ENCODE data around the gene TUBB. TPM values are rescaled to one million over a fixed set of nuclear protein-coding genes. Genes with fewer than 3 reads are reported as not detected.

The TUBB gene
- total RNA-seq (2021; fragmentation: NEBNext Ultra II Directional; extraction: Animal tissue kit (Norgen Biotek cat#: 25700)) = 1,000 to 10,000 TPM; 1,052 to 1,712 (median 1,589) TPM
- long read RNA-seq, transcript TUBB-206 (4 exons, 2,632 nt) = minor isoform, 10 of 2,741 reads
- long read RNA-seq, transcript TUBB-205 (4 exons, 2,670 nt) = major isoform, 2,533 of 2,741 reads
- long read RNA-seq, partial matches to known transcripts = 191 of 2,741 reads
- long read RNA-seq, other reads (novel, unspliced or antisense) = 6 of 2,741 reads

DNA sequence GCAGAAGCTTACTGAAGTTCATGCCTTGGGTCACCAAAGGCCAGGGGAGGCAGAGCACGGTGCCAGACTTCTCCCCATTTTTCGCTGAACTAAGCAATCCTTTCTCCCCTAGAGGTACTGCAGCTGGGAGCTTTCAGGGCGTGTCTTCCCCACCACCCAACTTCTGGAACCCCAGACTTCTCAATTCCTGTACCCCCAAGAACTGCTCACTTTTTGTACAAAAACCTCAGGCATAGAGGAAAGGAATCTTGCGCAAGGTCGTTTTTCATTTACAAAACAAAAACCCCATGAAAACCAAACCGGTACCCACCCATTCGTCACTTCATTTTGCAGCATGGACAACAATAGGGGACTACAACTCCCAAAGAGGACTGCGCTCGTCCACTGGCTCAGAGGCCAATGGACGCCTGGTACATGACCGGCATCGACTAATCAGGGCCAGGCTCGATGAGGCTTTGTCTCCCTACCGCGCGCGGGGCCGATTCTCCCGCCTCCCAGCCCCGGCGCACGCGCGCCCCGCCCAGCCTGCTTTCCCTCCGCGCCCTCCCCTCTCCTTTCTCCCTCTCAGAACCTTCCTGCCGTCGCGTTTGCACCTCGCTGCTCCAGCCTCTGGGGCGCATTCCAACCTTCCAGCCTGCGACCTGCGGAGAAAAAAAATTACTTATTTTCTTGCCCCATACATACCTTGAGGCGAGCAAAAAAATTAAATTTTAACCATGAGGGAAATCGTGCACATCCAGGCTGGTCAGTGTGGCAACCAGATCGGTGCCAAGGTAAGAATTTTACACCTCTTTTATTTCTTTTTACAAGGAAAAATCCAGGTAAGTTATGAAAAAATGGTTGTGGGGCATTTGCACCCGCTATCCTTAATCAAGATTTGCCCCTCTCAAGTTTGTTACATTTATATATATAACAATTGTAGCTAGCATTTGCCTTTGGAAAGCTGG lies at the start of gene TUBB:
TUBB (plus strand) TSS at position 562 of the 947 bp plus-strand sequence; CDS start at position 717, 155 bp downstream.
- H3K4me3 Mint-ChIP-seq = peak within 1 kb of the TSS; percentile 89
- TF ChIP-seq, protein P1, sequence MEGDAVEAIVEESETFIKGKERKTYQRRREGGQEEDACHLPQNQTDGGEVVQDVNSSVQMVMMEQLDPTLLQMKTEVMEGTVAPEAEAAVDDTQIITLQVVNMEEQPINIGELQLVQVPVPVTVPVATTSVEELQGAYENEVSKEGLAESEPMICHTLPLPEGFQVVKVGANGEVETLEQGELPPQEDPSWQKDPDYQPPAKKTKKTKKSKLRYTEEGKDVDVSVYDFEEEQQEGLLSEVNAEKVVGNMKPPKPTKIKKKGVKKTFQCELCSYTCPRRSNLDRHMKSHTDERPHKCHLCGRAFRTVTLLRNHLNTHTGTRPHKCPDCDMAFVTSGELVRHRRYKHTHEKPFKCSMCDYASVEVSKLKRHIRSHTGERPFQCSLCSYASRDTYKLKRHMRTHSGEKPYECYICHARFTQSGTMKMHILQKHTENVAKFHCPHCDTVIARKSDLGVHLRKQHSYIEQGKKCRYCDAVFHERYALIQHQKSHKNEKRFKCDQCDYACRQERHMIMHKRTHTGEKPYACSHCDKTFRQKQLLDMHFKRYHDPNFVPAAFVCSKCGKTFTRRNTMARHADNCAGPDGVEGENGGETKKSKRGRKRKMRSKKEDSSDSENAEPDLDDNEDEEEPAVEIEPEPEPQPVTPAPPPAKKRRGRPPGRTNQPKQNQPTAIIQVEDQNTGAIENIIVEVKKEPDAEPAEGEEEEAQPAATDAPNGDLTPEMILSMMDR (IDR thresholded peaks at IDR 0.05) = no peak
- H3K27ac Mint-ChIP-seq = peak within 1 kb of the TSS; percentile 91
- H3K4me1 Mint-ChIP-seq (ENCODE audit: low read depth) = peaks cover 64% of the 10 kb centered on the region
- H3K36me3 Mint-ChIP-seq (ENCODE audit: low read depth) = peaks cover 70% of the 10 kb centered on the region
- H3K9me3 Mint-ChIP-seq = no peaks in the 10 kb centered on the region
- peak; percentile 98 for DNase-seq
- peaks cover 20% of the 10 kb centered on the region for H3K27me3 Mint-ChIP-seq (ENCODE audit: insufficient read depth)

DNA sequence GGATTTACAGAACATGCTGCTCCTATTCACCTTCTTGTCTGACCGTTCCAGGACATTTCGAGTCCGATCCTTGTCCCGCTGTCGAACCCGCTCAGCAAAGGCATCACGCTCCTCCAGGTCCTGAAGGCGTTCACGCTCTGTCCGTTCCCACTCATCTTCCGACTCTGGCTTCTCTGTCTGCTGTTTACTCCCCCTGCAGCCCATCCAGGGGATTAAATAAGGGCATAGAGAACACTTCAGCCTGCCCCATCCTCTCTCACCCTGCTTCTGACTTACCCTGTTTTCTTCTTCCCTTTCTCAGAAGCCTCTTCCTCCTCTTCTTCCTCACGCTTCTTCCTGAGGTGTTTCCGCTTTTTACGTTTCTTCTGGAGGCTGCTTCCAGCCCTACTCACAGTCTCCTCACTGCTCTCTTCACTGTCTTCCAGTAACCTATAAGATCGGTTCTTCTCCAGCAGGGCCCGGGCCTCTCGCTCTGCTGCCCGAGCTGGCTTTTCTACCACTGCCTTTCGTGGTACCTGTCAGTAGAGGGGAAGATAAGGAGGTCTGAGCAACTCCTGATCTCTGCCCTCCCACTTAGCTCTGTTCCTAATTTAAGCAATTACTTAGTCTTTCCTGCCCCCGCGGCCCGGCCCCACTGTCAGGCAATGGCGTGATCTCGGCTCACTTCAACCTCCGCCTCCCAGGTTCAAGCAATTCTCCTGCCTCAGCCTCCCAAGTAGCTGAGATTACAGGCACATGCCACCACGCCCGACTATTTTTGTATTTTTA lies 49.2 kb upstream of the TUBB start:
- H3K9me3 Mint-ChIP-seq = no peaks in the 10 kb centered on the region
- DNase-seq = no peak
- H3K36me3 Mint-ChIP-seq (ENCODE audit: low read depth) = peaks cover 25% of the 10 kb centered on the region
- TF ChIP-seq, protein P1 (IDR thresholded peaks at IDR 0.05) = peak; percentile 43; the same call in 1 of the 2 replicates
- H3K27me3 Mint-ChIP-seq (ENCODE audit: insufficient read depth) = peaks cover 2% of the 10 kb centered on the region
- peaks cover 26% of the 10 kb centered on the region for H3K4me1 Mint-ChIP-seq (ENCODE audit: low read depth)
- peak overlapping the region; percentile 55 for H3K27ac Mint-ChIP-seq
- H3K4me3 Mint-ChIP-seq = peak overlapping the region; percentile 95

DNA sequence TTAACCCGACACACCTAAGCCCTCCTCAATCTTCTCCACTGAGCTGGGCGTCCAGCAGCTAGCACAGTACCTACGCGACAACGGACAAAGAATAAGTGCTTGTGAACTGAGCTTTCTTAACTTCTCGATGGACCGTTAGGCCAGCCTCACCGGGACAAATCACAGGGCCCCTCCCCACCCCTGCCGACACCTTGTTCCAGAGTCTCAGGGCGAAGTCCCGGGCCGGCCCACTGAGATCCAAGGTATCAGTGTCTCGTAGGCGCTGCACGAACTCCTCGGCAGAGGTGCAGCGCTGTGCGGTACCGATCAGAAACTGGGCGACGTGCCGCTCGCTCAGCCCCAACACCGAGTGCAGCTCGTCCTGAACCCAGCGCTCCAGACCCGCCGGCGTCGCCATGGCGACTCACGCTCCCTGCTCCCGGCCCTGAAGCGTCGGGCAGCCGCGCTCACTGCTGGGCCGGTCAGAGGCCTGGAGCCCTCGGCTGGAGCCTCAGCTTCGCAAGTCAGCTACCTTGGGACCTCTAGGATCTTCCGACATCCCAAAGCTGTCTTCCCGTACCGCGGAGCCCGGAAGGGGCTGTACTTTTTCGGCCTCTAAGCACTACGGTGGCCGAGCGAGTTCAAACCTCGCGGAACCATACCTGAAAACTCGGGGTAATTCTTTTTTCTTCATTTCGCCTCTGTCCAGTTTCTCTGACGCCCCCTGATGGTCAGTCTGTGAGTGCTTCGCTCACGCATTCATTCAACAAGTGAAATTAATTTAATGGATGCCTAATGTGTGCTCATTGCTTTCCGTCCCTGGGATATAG lies 47.5 kb upstream of the TUBB start, which contains the start of gene DHX16:
DHX16 (minus strand) TSS at position 562 of the 809 bp plus-strand sequence; CDS start at position 397, 165 bp downstream.
- H3K4me3 Mint-ChIP-seq = peak within 1 kb of the TSS; percentile 95
- no peaks in the 10 kb centered on the region for H3K9me3 Mint-ChIP-seq
- peaks cover 4% of the 10 kb centered on the region for H3K27me3 Mint-ChIP-seq (ENCODE audit: insufficient read depth)
- H3K36me3 Mint-ChIP-seq (ENCODE audit: low read depth) = peaks cover 35% of the 10 kb centered on the region
- TF ChIP-seq, protein P1 (IDR thresholded peaks at IDR 0.05) = peak; percentile 92
- peak; percentile 98 for DNase-seq
- peaks cover 35% of the 10 kb centered on the region for H3K4me1 Mint-ChIP-seq (ENCODE audit: low read depth)
- peak within 1 kb of the TSS; percentile 74 for H3K27ac Mint-ChIP-seq

DNA sequence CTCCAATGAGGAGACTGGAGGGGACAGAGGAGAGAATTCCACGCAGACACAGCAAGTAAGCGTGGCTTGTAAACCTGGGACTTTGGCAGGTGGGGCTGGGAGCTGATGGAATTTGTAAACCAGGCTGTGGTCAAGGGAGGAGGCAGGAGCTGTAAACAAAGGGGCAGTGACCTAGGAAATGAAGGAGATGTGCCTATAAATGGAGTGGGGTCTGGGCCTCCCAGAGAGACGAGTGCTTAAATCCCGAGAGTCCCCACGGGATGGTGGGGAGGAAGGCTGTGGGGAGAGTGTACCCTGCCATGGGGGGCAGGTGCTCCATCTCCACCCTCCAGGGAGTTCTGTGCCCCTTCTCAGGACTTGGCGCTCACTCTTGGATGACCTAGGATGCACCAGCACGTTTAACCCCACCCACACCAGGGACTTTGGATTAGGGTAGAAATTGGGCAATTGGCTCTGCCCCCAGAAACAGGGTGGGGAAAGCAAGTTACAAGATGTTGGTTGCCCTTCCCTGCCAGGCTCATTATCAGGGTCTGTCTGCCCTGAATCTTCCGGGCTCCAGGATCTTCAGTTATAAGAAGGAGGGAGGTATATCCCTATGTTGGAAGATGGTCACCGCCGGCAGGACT lies 43.4 kb upstream of the TUBB start:
- Mint-ChIP-seq H3K4me3 (no peak overlapping the region), H3K4me1 (ENCODE audit: low read depth) (peaks cover 53% of the 10 kb centered on the region), H3K36me3 (ENCODE audit: low read depth) (peaks cover 44% of the 10 kb centered on the region)

More for the DNA sequence above, 43.4 kb upstream of the TUBB start:
- TF ChIP-seq, protein P1 (IDR thresholded peaks at IDR 0.05) = no peak
- H3K27me3 Mint-ChIP-seq (ENCODE audit: insufficient read depth) = peaks cover 4% of the 10 kb centered on the region
- no peak for DNase-seq
- H3K27ac Mint-ChIP-seq = peak overlapping the region; percentile 62
- no peaks in the 10 kb centered on the region for H3K9me3 Mint-ChIP-seq

Measured in HFFc6 (cell line).